ENCODE results near the gene SPAG17.

The SPAG17 gene

DNA sequence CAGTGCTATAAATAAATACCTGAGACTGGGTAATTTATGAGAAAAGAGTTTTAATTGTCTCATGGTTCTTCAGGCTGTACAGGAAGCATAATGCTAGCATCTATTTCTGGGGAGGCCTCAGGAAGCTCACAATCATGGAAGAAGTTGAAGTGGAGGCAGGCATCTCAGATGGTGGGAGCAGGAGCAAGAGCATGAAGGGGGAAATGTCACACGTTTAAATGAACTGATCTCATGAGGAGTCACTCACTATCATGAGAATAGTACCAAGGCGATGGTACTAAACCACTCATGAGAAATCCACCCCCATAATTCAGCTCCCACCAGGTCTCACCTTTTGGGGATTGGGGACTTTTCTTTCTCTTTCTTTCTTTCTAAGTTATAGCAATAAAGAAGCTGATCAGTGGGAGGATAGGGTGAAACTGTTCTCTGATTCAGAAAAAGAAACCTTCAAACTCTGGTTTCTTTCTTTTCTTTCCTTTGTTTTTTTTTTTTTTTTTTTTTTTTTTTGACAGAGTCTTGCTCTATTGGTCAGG is 17.1 kb upstream of the SPAG17 start:
- no peak overlapping the region for H3K27ac ChIP-seq (ENCODE audit: low read depth, low read length)
- H3K27me3 ChIP-seq (ENCODE audit: low read length), result no peaks in the 10 kb centered on the region
- H3K9me2 ChIP-seq (replicated peaks; ENCODE audit: insufficient read depth, low read length), result no peaks in the 10 kb centered on the region
- TF ChIP-seq EZH2phosphoT487 (conservative IDR thresholded peaks at IDR 0.05; ENCODE audit: low read length), result no peak
- TF ChIP-seq, protein P1, sequence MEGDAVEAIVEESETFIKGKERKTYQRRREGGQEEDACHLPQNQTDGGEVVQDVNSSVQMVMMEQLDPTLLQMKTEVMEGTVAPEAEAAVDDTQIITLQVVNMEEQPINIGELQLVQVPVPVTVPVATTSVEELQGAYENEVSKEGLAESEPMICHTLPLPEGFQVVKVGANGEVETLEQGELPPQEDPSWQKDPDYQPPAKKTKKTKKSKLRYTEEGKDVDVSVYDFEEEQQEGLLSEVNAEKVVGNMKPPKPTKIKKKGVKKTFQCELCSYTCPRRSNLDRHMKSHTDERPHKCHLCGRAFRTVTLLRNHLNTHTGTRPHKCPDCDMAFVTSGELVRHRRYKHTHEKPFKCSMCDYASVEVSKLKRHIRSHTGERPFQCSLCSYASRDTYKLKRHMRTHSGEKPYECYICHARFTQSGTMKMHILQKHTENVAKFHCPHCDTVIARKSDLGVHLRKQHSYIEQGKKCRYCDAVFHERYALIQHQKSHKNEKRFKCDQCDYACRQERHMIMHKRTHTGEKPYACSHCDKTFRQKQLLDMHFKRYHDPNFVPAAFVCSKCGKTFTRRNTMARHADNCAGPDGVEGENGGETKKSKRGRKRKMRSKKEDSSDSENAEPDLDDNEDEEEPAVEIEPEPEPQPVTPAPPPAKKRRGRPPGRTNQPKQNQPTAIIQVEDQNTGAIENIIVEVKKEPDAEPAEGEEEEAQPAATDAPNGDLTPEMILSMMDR (IDR thresholded peaks at IDR 0.05; ENCODE audit: insufficient read depth, low read length, poor library complexity, severe bottlenecking), result no peak
- no peaks in the 10 kb centered on the region for H3K79me2 ChIP-seq (ENCODE audit: insufficient read depth, low read length)
- H3K9ac ChIP-seq (ENCODE audit: low read length), result no peak overlapping the region
- no peaks in the 10 kb centered on the region for H3K36me3 ChIP-seq (ENCODE audit: low read length)
- no peaks in the 10 kb centered on the region for H3K9me3 ChIP-seq (ENCODE audit: insufficient read depth, low read length)
- no peaks in the 10 kb centered on the region for H4K20me1 ChIP-seq (ENCODE audit: low read depth, low read length)
- H3F3A ChIP-seq (ENCODE audit: insufficient read depth), result no peaks in the 10 kb centered on the region
- no peak overlapping the region for H3K4me2 ChIP-seq (ENCODE audit: low read depth, low read length, poor library complexity, severe bottlenecking)
- H3K4me3 ChIP-seq (ENCODE audit: insufficient read depth, low read length, poor library complexity, severe bottlenecking), result no peak overlapping the region
- H2AFZ ChIP-seq (ENCODE audit: low read depth, low read length, severe bottlenecking), result no peak overlapping the region

- H4K20me1 ChIP-seq (ENCODE audit: low read depth, low read length), result no peaks in the 10 kb centered on the region
- no peak overlapping the region for H3K27ac ChIP-seq (ENCODE audit: low read depth, low read length)
- H3K9me3 ChIP-seq (ENCODE audit: insufficient read depth, low read length), result no peaks in the 10 kb centered on the region
- no peaks in the 10 kb centered on the region for H3F3A ChIP-seq (ENCODE audit: insufficient read depth)
- no peak overlapping the region for H3K4me2 ChIP-seq (ENCODE audit: low read depth, low read length, poor library complexity, severe bottlenecking)
- H3K9ac ChIP-seq (ENCODE audit: low read length), result no peak overlapping the region
- no peak overlapping the region for H2AFZ ChIP-seq (ENCODE audit: low read depth, low read length, severe bottlenecking)
- no peak overlapping the region for H3K4me3 ChIP-seq (ENCODE audit: insufficient read depth, low read length, poor library complexity, severe bottlenecking)
- no peaks in the 10 kb centered on the region for H3K36me3 ChIP-seq (ENCODE audit: low read length)
- TF ChIP-seq, protein P1 (IDR thresholded peaks at IDR 0.05; ENCODE audit: insufficient read depth, low read length, poor library complexity, severe bottlenecking), result no peak
- no peak for TF ChIP-seq EZH2phosphoT487 (conservative IDR thresholded peaks at IDR 0.05; ENCODE audit: low read length)
- no peaks in the 10 kb centered on the region for H3K27me3 ChIP-seq (ENCODE audit: low read length)
- H3K79me2 ChIP-seq (ENCODE audit: insufficient read depth, low read length), result no peaks in the 10 kb centered on the region
- H3K9me2 ChIP-seq (replicated peaks; ENCODE audit: insufficient read depth, low read length), result no peaks in the 10 kb centered on the region
Measured at GRCh38 chr1:118201524-118201923, 16.5 kb upstream of the SPAG17 start.

DNA sequence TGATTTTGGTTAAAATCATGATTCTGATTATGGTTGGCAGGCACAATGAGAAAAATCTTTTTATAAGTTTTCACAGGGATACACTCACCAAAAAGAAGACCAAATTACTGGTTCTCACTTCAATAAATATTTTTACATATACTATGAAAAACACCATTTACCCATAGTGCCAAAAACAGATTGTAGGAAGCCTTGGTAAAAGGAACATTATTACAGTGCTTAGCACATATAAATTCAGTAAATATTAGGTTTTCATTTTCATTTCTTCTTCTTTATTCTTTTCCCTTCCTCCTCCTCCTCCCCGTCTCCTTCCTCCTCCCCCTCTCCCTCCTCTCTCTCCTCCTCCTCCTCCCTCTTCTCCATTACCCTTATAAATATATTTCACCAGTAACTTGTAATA is 15.8 kb upstream of the SPAG17 start:
- no peaks in the 10 kb centered on the region for H3K79me2 ChIP-seq (ENCODE audit: insufficient read depth, low read length)
- no peak overlapping the region for H3K4me3 ChIP-seq (ENCODE audit: insufficient read depth, low read length, poor library complexity, severe bottlenecking)
- H3K4me2 ChIP-seq (ENCODE audit: low read depth, low read length, poor library complexity, severe bottlenecking), result no peak overlapping the region
- no peaks in the 10 kb centered on the region for H3K9me2 ChIP-seq (replicated peaks; ENCODE audit: insufficient read depth, low read length)
- no peak overlapping the region for H2AFZ ChIP-seq (ENCODE audit: low read depth, low read length, severe bottlenecking)
- H3K27me3 ChIP-seq (ENCODE audit: low read length), result no peaks in the 10 kb centered on the region
- H3K9ac ChIP-seq (ENCODE audit: low read length), result no peak overlapping the region
- no peaks in the 10 kb centered on the region for H3K9me3 ChIP-seq (ENCODE audit: insufficient read depth, low read length)
- TF ChIP-seq, protein P1 (IDR thresholded peaks at IDR 0.05; ENCODE audit: insufficient read depth, low read length, poor library complexity, severe bottlenecking), result no peak
- TF ChIP-seq EZH2phosphoT487 (conservative IDR thresholded peaks at IDR 0.05; ENCODE audit: low read length), result no peak
- H3F3A ChIP-seq (ENCODE audit: insufficient read depth), result no peaks in the 10 kb centered on the region
- no peak overlapping the region for H3K27ac ChIP-seq (ENCODE audit: low read depth, low read length)
- H4K20me1 ChIP-seq (ENCODE audit: low read depth, low read length), result no peaks in the 10 kb centered on the region
- no peaks in the 10 kb centered on the region for H3K36me3 ChIP-seq (ENCODE audit: low read length)
